Smooth muscle cell (in vitro differentiated cells): ENCODE measurements around the gene TMED4. TPM values are rescaled to one million over a fixed set of nuclear protein-coding genes. Genes with fewer than 3 reads are reported as not detected.

Source experiments
- DNase-seq: peaks from one replicate; lab custom pipeline; 2025; ENCODE audit not compliant: unreplicated experiment; lab: John Stamatoyannopoulos, UW
- H2AFZ ChIP-seq: fragments of 200-600 bp; sonication (generic); 2 replicates; pipeline ENCODE4 v1.6.0; 2016; ENCODE audit warnings: antibody characterized with exemption, low read depth, mild to moderate bottlenecking
- H3F3A ChIP-seq: fragments of 200-600 bp; sonication (generic); 2 replicates; pipeline ENCODE4 v1.6.0; 2017; ENCODE audit warnings: antibody characterized with exemption, low read depth
- H3K27ac ChIP-seq: fragments of 200-600 bp; sonication (generic); 2 replicates; pipeline ENCODE4 v1.5.1; 2016; ENCODE audit warnings: low read depth, mild to moderate bottlenecking
- H3K27me3 ChIP-seq: fragments of 200-600 bp; sonication (generic); 2 replicates; pipeline ENCODE4 v1.6.1; 2016; ENCODE audit warnings: low read depth, mild to moderate bottlenecking
- H3K36me3 ChIP-seq: fragments of 200-600 bp; sonication (generic); 2 replicates; pipeline ENCODE4 v1.5.1; 2016; ENCODE audit warnings: low read depth
- H3K4me1 ChIP-seq: fragments of 200-600 bp; sonication (generic); 2 replicates; pipeline ENCODE4 v1.5.1; 2016; ENCODE audit warnings: low read depth
- H3K4me2 ChIP-seq: fragments of 200-600 bp; sonication (generic); 2 replicates; pipeline ENCODE4 v1.6.0; 2016; ENCODE audit warnings: mild to moderate bottlenecking
- H3K4me3 ChIP-seq: fragments of 200-600 bp; sonication (generic); 2 replicates; pipeline ENCODE4 v1.5.1; 2016; ENCODE audit warnings: mild to moderate bottlenecking
- H3K79me2 ChIP-seq: fragments of 200-600 bp; sonication (generic); 2 replicates; pipeline ENCODE4 v1.6.0; 2016; ENCODE audit warnings: low read depth, mild to moderate bottlenecking
- H3K9ac ChIP-seq: fragments of 200-600 bp; sonication (generic); 2 replicates; pipeline ENCODE4 v1.6.0; 2016; ENCODE audit warnings: low read depth
- H3K9me3 ChIP-seq: fragments of 200-600 bp; sonication (generic); replicated peaks from 2 replicates; pipeline ENCODE4 v1.5.1; 2016; ENCODE audit warnings: low read depth
- H4K20me1 ChIP-seq: fragments of 200-600 bp; sonication (generic); 2 replicates; pipeline ENCODE4 v1.6.0; 2016; ENCODE audit warnings: low read depth
- CTCF ChIP-seq: fragments of 200-600 bp; sonication (generic); IDR thresholded peaks from 2 replicates; pipeline ENCODE4 v1.5.1; 2017; ENCODE audit warnings: borderline replicate concordance, mild to moderate bottlenecking, antibody characterized with exemption; ENCODE audit not compliant: insufficient read depth, poor library complexity, severe bottlenecking
- WGBS: methylation state at CpG from one replicate; pipeline ENCODE4 v1.1.7; 2016; ENCODE audit warnings: low lambda C conversion rate; 5-methylcytosine and 5-hydroxymethylcytosine counted together
- polyA plus RNA-seq: library from polyadenylated mRNA; unstranded; fragments of >200 nt; fragmentation: Nextera tagmentation; extraction: Ambion mirVana; gene quantifications from 2 replicates; pipeline ENCODE4 v1.2.1, GENCODE V29; 2016
- total RNA-seq: library from RNA; depleted of rRNA; stranded (reverse); fragments of >200 nt; gene quantifications from 2 replicates; pipeline ENCODE4 v1.2.3, GENCODE V29; 2014

Gene TMED4
- total and polyA plus RNA-seq, 2 experiments from 2014 or later = 38.4 to 50.8 TPM

GRCh38 chr7:44530990-44531389 is 51.0 kb downstream of the TMED4 start:
- no peaks in the 10 kb centered on the region for H3F3A ChIP-seq
- H3K27me3 ChIP-seq = no peaks in the 10 kb centered on the region
- no peaks in the 10 kb centered on the region for H4K20me1 ChIP-seq
- no peaks in the 10 kb centered on the region for H3K9me3 ChIP-seq
- no peak overlapping the region for H3K9ac ChIP-seq
- no peaks in the 10 kb centered on the region for H3K79me2 ChIP-seq
- WGBS = 85% methylated on average over 10 of the region's 10 CpGs
- no peak overlapping the region for H3K4me2 ChIP-seq
- H3K4me3 ChIP-seq = no peak overlapping the region
- no peaks in the 10 kb centered on the region for H3K36me3 ChIP-seq
- TF ChIP-seq CTCF = no peak
- H3K4me1 ChIP-seq = no peaks in the 10 kb centered on the region
- H3K27ac ChIP-seq = no peak overlapping the region
- H2AFZ ChIP-seq = no peak overlapping the region
- no peak for DNase-seq

Other genes starting within 250 kb of the TMED4 start
- gene NUDCD3, start 91.6 kb downstream of the TMED4 start, total RNA-seq = 27.9 and 32.2 TPM in 2 replicates
- 56.3 and 67.5 TPM in 2 replicates for gene NUDCD3, start 91.6 kb downstream of the TMED4 start, polyA plus RNA-seq
- 0.04 TPM in 1 of 2 replicates, not detected in the other for gene NPC1L1, start 40.9 kb downstream of the TMED4 start, total RNA-seq
- 0.04 and 0.25 TPM in 2 replicates for gene NPC1L1, start 40.9 kb downstream of the TMED4 start, polyA plus RNA-seq
- gene DDX56, start 8.3 kb downstream of the TMED4 start, total RNA-seq = 42.7 and 43.2 TPM in 2 replicates
- gene DDX56, start 8.3 kb downstream of the TMED4 start, polyA plus RNA-seq = 64.5 and 71.8 TPM in 2 replicates
- 23.4 and 34.2 TPM in 2 replicates for gene OGDH, start 24.4 kb upstream of the TMED4 start, total RNA-seq
- gene OGDH, start 24.4 kb upstream of the TMED4 start, polyA plus RNA-seq = 31.0 and 32.6 TPM in 2 replicates
- gene ZMIZ2, start 166.6 kb upstream of the TMED4 start, total RNA-seq = 5.7 and 8.8 TPM in 2 replicates
- gene ZMIZ2, start 166.6 kb upstream of the TMED4 start, polyA plus RNA-seq = 17.2 and 34.8 TPM in 2 replicates
- gene PPIA, start 214.4 kb upstream of the TMED4 start, total RNA-seq = 3,153 and 3,434 TPM in 2 replicates
- 2,853 and 2,990 TPM in 2 replicates for gene PPIA, start 214.4 kb upstream of the TMED4 start, polyA plus RNA-seq